Progenitor cell of endocrine pancreas (in vitro differentiated cells): Measurements from ENCODE around the gene ZBTB17. TPM values are rescaled to one million over a fixed set of nuclear protein-coding genes. Genes with fewer than 3 reads are reported as not detected.

ENCODE experiments used
- DNase-seq: peaks from one replicate; pipeline ENCODE4 v3.0.0; 2021; ENCODE audit warnings: low spot score; ENCODE audit not compliant: unreplicated experiment
- H3K27ac Mint-ChIP-seq: 2 replicates; pipeline ENCODE4 v1.8.0; 2021; ENCODE audit warnings: mild to moderate bottlenecking, moderate library complexity, mixed read lengths
- H3K27me3 Mint-ChIP-seq: 2 replicates; pipeline ENCODE4 v1.8.0; 2021; ENCODE audit warnings: mixed read lengths
- H3K36me3 Mint-ChIP-seq: 2 replicates; pipeline ENCODE4 v1.8.0; 2022; ENCODE audit warnings: mixed read lengths; ENCODE audit not compliant: insufficient read depth
- H3K4me1 Mint-ChIP-seq: 2 replicates; pipeline ENCODE4 v1.8.0; 2021; ENCODE audit warnings: low read depth, mixed read lengths
- H3K4me3 Mint-ChIP-seq: 2 replicates; pipeline ENCODE4 v1.8.0; 2021; ENCODE audit warnings: low read depth, mild to moderate bottlenecking, moderate library complexity, mixed read lengths
- H3K9me3 Mint-ChIP-seq: 2 replicates; pipeline ENCODE4 v1.8.0; 2021; ENCODE audit warnings: low read depth, mixed read lengths
- CTCF ChIP-seq: fragments of 200-600 bp; sonication (generic); IDR thresholded peaks from one replicate; pipeline ENCODE4 v1.5.0; 2021; ENCODE audit warnings: antibody characterized with exemption, mild to moderate bottlenecking; ENCODE audit not compliant: unreplicated experiment
- total RNA-seq: library from RNA; stranded (reverse); gene quantifications from 2 replicates; pipeline ENCODE4 v1.2.1, GENCODE V29; 2021

The ZBTB17 gene
- total RNA-seq, 1 donor from 2014 or later: 57.7 TPM

GRCh38 chr1:15992187-15992553 lies 16.3 kb upstream of the ZBTB17 start:
- H3K36me3 Mint-ChIP-seq: no peaks in the 10 kb centered on the region
- no peak overlapping the region for H3K27ac Mint-ChIP-seq
- no peaks in the 10 kb centered on the region for H3K27me3 Mint-ChIP-seq
- no peak for DNase-seq
- no peak overlapping the region for H3K4me3 Mint-ChIP-seq
- H3K4me1 Mint-ChIP-seq: no peaks in the 10 kb centered on the region
- H3K9me3 Mint-ChIP-seq: no peaks in the 10 kb centered on the region
- TF ChIP-seq CTCF: no peak

- DNase-seq: no peak
- no peaks in the 10 kb centered on the region for H3K4me1 Mint-ChIP-seq
- H3K27ac Mint-ChIP-seq: no peak overlapping the region
- TF ChIP-seq CTCF: no peak
- no peaks in the 10 kb centered on the region for H3K9me3 Mint-ChIP-seq
- H3K4me3 Mint-ChIP-seq: no peak overlapping the region
- H3K36me3 Mint-ChIP-seq: no peaks in the 10 kb centered on the region
- no peaks in the 10 kb centered on the region for H3K27me3 Mint-ChIP-seq
Observed at GRCh38 chr1:15991427-15992186, 15.7 kb upstream of the ZBTB17 start.

- Mint-ChIP-seq H3K36me3 (no peaks in the 10 kb centered on the region), H3K9me3 (no peaks in the 10 kb centered on the region), H3K27ac (no peak overlapping the region), H3K4me3 (no peak overlapping the region), H3K4me1 (no peaks in the 10 kb centered on the region), H3K27me3 (no peaks in the 10 kb centered on the region)
- DNase-seq: no peak
- TF ChIP-seq CTCF: no peak
Observed at GRCh38 chr1:15989776-15990175, 13.9 kb upstream of the ZBTB17 start.

DNA sequence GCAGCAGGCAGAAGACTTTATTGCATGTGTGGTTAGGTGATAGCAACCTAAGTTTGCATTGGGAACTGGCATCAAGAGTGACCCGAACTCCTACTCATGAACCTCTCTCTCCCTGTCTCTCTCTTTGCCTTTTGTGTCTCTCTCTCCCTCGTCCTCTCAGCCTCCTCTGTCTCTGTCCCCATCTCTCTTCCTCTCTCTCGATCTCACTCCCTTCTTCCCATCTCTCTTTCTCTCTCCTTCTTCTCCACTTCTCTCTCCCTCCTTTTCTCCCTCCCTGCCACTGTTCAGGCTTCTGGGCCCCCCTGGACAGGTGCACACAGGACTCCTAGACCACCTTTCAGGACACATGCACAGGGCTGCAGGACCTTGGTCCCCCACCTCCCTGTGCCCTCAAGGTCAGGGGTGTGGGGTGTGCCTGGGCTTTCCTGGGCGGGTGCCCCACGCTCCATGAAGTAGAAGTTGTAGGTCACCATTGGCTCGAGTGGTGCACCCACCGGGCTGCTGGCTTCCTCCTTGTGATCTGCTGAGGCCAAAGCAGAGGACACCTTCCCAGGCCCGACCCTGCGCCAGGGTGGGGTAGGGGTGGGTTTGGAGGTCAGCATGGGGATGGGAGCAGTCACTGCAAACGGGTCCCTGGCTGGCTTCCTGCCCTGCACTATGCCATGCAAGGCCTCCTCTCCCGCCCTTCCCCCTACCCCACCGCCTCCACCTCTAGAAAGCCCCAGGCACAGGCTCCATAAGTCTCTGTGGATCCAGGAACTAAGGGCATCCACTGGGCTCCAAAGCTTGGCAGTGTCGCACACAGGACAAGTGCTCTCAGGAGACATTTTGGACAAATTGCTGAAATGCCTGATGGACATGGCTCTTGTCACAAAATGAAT lies 13.2 kb upstream of the ZBTB17 start:
- Mint-ChIP-seq H3K27ac (no peak overlapping the region), H3K4me1 (no peaks in the 10 kb centered on the region), H3K36me3 (no peaks in the 10 kb centered on the region), H3K27me3 (no peaks in the 10 kb centered on the region), H3K4me3 (no peak overlapping the region), H3K9me3 (no peaks in the 10 kb centered on the region)
- DNase-seq: no peak
- no peak for TF ChIP-seq CTCF

DNA sequence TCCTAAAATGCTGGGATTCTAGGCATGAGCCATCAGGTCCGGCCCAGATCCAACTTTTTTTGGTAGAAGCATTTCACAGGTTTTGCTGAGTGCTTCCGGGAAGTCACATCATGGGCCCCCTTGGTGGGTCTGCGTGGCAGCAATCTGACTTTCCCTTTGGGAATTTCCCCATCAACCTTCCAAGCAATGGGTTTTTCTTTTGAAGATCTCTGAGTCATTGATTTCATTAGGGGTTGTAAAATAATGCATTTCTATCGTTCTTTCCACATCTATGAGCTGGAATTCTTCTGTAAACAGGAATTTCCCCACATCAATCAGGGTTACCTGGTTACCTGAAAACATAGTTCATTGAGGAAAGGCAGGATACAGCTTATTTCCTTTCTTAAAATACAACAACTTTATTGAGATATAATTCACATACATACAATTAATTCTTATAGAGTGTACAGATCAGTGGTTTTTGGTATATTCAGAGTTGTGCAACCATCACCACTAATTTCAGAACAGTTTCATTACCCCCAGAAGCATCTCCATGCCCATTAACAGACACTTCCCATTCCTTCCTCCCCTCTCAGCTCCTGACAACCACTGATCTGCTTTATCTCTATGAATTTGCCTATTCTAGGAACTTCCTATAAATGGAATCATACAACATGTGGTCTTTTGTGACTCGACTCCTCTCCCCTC lies 9.9 kb upstream of the ZBTB17 start:
- Mint-ChIP-seq H3K36me3 (no peaks in the 10 kb centered on the region), H3K27me3 (peaks cover 8% of the 10 kb centered on the region), H3K27ac (no peak overlapping the region), H3K4me3 (no peak overlapping the region), H3K9me3 (peaks cover 3% of the 10 kb centered on the region), H3K4me1 (no peaks in the 10 kb centered on the region)
- TF ChIP-seq CTCF: no peak
- no peak for DNase-seq
